ENCODE measurements around the gene AFF3.

- TF ChIP-seq CTCF (IDR thresholded peaks at IDR 0.05) (no peak), POLR2A (IDR thresholded peaks at IDR 0.05) (no peak)
Measured at GRCh38 chr2:99899058-99899855, 243.1 kb downstream of the AFF3 start.

All from right lobe of liver (tissue), 4 donors.